ENCODE measurements around the gene FUZ. TPM values are rescaled to one million over a fixed set of nuclear protein-coding genes. Genes with fewer than 3 reads are reported as not detected.

The FUZ gene
- total and polyA plus RNA-seq, 2 of the 8 experiments (the other 6 are each of a cell fraction or from before 2014, with no cell fraction given), result 28.4 to 33.9 TPM

GRCh38 chr19:49809160-49809940, 3.7 kb downstream of the FUZ start:
- H3K9ac ChIP-seq (replicated peaks in 1 of 4; ENCODE audit: extremely low read depth in 1 of 4, low read depth in 3 of 4, low read length in 3 of 4), result peak overlapping the region in 3 of 4 experiments; percentile 7 to 62 (median 58); a peak in 6 of 7 replicates
- no peak overlapping the region for H3K4ac ChIP-seq (replicated peaks; ENCODE audit: insufficient read length, low read depth, low read length)
- POLR2A ChIA-PET (ENCODE audit: partially characterized antibody), result interaction anchor here (0.6 to 4.1 kb wide), 18 partner anchors 9 to 144 kb away, joined by 3 to 26 read pairs (median 4); partner anchors contain the start of genes ADM5, BCL2L12, IRF3 and MED25
- no peak overlapping the region for H2AK5ac ChIP-seq (ENCODE audit: low read depth, low read length)
- H3K36me3 ChIP-seq (ENCODE audit: control insufficient read depth in 2 of 4, insufficient read depth in 4 of 4, low read length in 3 of 4), result no peaks in the 10 kb centered on the region; a peak in 2 of 8 replicates
- 0 out of 2 replicates have a peak, but pooled peaks cover 2% of the 10 kb centered on the region for H3K79me1 ChIP-seq (ENCODE audit: low read depth, low read length)
- FAIRE-seq (peak; percentile 50), DNase-seq (ENCODE audit: low read depth in 1 of 2, low spot score in 2 of 2) (peak in 1 of 2 experiments; percentile 82)
- peak overlapping the region; percentile 31 for H4K91ac ChIP-seq (replicated peaks; ENCODE audit: insufficient read length, low read length)
- H3K56ac ChIP-seq (replicated peaks; ENCODE audit: insufficient read length, low read depth, low read length), result no peak overlapping the region
- peak overlapping the region; percentile 62; the same call in 1 of the 2 replicates for H4K8ac ChIP-seq (ENCODE audit: extremely low read depth, insufficient read depth, low read length)
- no peaks in the 10 kb centered on the region for H3K79me2 ChIP-seq (ENCODE audit: control insufficient read depth in 1 of 2, insufficient read depth in 2 of 2, low read length in 2 of 2)
- H2AFZ ChIP-seq (ENCODE audit: low read length), result no peak overlapping the region
- peak overlapping the region; percentile 40 to 61 (median 52) for H3K4me3 ChIP-seq (ENCODE audit: extremely low read depth in 1 of 4, insufficient read depth in 2 of 4, low read depth in 3 of 4, low read length in 4 of 4)
- no peak overlapping the region for H3K14ac ChIP-seq (ENCODE audit: insufficient read length)
- H3K18ac ChIP-seq (ENCODE audit: extremely low read depth, low read length), result peak overlapping the region; percentile 88; the same call in 1 of the 2 replicates
- H3K4me2 ChIP-seq (ENCODE audit: insufficient read depth in 1 of 2, low read depth in 2 of 2, low read length in 2 of 2), result peak overlapping the region; percentile 68 to 93
- H2BK120ac ChIP-seq (replicated peaks; ENCODE audit: low read depth, low read length), result peak overlapping the region; percentile 47
- peak overlapping the region; percentile 78 for H2BK5ac ChIP-seq (ENCODE audit: low read depth, low read length)
- no peak overlapping the region for H2BK20ac ChIP-seq (ENCODE audit: low read length)
- no peak overlapping the region; the same call in 1 of the 2 replicates for H3K27ac ChIP-seq (ENCODE audit: low read depth, low read length)
- no peak overlapping the region for H3K23ac ChIP-seq (ENCODE audit: insufficient read length)
- CTCF ChIA-PET (ENCODE audit: partially characterized antibody), result interaction anchor here (0.7 to 2.2 kb wide), 13 partner anchors 9 to 128 kb away, joined by 3 to 13 read pairs (median 4); partner anchors contain the start of gene ADM5
- WGBS, 2 experiments (ENCODE audit: extremely low coverage in 1 of 2, insufficient coverage in 1 of 2, insufficient read length in 1 of 2, insufficient replicate concordance in 2 of 2, low coverage in 1 of 2, low lambda C conversion rate in 2 of 2, missing lambda C conversion rate in 1 of 2), result 20% methylated on average over 47 of the region's 50 CpGs; no CpG with 5 or more reads in 1 of the 2 experiments
- peaks cover 6 to 17% (median 12%) of the 10 kb centered on the region in 4 experiments for H3K4me1 ChIP-seq (replicated peaks in 1 of 4; ENCODE audit: control insufficient read depth in 3 of 4, insufficient read depth in 4 of 4, low read length in 3 of 4)
- peak overlapping the region; percentile 81; the same call in 1 of the 2 replicates for H2BK15ac ChIP-seq (ENCODE audit: low read length)
- no peak overlapping the region for H4K5ac ChIP-seq (ENCODE audit: insufficient read length, low read depth, low read length)
- H4K20me1 ChIP-seq (replicated peaks in 1 of 2; ENCODE audit: control insufficient read depth in 1 of 2, insufficient read depth in 2 of 2, low read length in 2 of 2), result peaks cover 0 to 9% of the 10 kb centered on the region in 2 experiments
- peaks cover 2% of the 10 kb centered on the region; the same call in 1 of the 2 replicates for H3K23me2 ChIP-seq (ENCODE audit: low read depth, low read length)
- H3K9me3 ChIP-seq (ENCODE audit: insufficient read depth in 2 of 2, low read depth in 1 of 2, low read length in 1 of 2), result no peaks in the 10 kb centered on the region
- H2BK12ac ChIP-seq (ENCODE audit: low read depth, low read length), result peak overlapping the region; percentile 85; the same call in 1 of the 2 replicates
- no peaks in the 10 kb centered on the region for H3K27me3 ChIP-seq (replicated peaks in 1 of 4; ENCODE audit: control insufficient read depth in 3 of 4, extremely low read depth in 1 of 4, insufficient read depth in 3 of 4, low read length in 3 of 4)
- TF ChIP-seq TAF7 (optimal IDR thresholded peaks at IDR 0.05; ENCODE audit: borderline replicate concordance, low read depth, low read length) (no peak), POU5F1 (IDR thresholded peaks at IDR 0.05; ENCODE audit: low read depth, low read length) (no peak), SP1 (IDR thresholded peaks at IDR 0.05; ENCODE audit: low read depth, low read length) (no peak), KDM4A (IDR thresholded peaks at IDR 0.05; ENCODE audit: low read depth, low read length, severe bottlenecking) (peak; percentile 82), SP2 (IDR thresholded peaks at IDR 0.05; ENCODE audit: low read length) (no peak), KDM5A (IDR thresholded peaks at IDR 0.05; ENCODE audit: low read length) (no peak), E2F6 (IDR thresholded peaks at IDR 0.05) (peak; percentile 60)
- TF ChIP-seq, protein P1, sequence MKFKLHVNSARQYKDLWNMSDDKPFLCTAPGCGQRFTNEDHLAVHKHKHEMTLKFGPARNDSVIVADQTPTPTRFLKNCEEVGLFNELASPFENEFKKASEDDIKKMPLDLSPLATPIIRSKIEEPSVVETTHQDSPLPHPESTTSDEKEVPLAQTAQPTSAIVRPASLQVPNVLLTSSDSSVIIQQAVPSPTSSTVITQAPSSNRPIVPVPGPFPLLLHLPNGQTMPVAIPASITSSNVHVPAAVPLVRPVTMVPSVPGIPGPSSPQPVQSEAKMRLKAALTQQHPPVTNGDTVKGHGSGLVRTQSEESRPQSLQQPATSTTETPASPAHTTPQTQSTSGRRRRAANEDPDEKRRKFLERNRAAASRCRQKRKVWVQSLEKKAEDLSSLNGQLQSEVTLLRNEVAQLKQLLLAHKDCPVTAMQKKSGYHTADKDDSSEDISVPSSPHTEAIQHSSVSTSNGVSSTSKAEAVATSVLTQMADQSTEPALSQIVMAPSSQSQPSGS (IDR thresholded peaks at IDR 0.05; ENCODE audit: low read length), result no peak

All from H1 (cell line).